Measurements from ENCODE around the gene SLC19A1. TPM values are rescaled to one million over a fixed set of nuclear protein-coding genes. Genes with fewer than 3 reads are reported as not detected.

The SLC19A1 gene
- total and polyA plus RNA-seq, 2 donors (not counting 1 experiment from before 2014, with no cell fraction given) = 1.7 to 2.1 TPM

DNA sequence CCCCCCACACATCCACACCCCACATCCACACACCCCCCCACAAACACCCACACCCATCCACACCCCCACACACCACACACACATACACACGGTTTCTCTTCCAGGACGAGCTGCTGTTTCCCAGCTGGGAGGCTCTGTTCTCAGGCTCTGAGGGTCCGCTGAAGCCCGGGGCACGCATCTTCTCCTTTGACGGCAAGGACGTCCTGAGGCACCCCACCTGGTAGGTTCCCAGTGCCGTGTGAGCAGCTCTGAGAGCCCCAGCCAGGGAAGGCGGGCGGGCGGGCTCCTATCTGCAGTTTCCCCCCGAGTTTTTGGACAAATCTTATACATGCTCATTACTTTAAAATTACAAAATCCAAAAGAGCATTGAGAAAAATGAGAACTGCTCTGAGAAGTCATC is 31.2 kb downstream of the SLC19A1 start:
- Histone ChIP-seq H3K9me3 (ENCODE audit: control insufficient read depth, insufficient read depth, low read depth, low read length) (no peaks in the 10 kb centered on the region), H3K9ac (ENCODE audit: insufficient read depth, low read length) (no peak overlapping the region), H3K36me3 (ENCODE audit: control insufficient read depth, insufficient read depth, low read length) (peaks cover 12% of the 10 kb centered on the region), H3K4me3 (replicated peaks in 1 of 4; ENCODE audit: control extremely low read depth in 1 of 4, insufficient read depth in 1 of 4, low read depth in 3 of 4, low read length in 4 of 4) (no peak overlapping the region), H3K4me1 (ENCODE audit: control insufficient read depth, extremely low read depth, insufficient read depth, low read length) (no peaks in the 10 kb centered on the region), H3K27me3 (ENCODE audit: control insufficient read depth, insufficient read depth, low read length) (no peaks in the 10 kb centered on the region), H2AFZ (ENCODE audit: low read length) (no peak overlapping the region), H3K4me2 (ENCODE audit: extremely low read depth, insufficient read depth, low read length) (no peak overlapping the region), H4K20me1 (ENCODE audit: control insufficient read depth, extremely low read depth, insufficient read depth, low read length) (no peaks in the 10 kb centered on the region), H3K27ac (ENCODE audit: insufficient read depth, low read length) (no peak overlapping the region), H3K79me2 (ENCODE audit: control insufficient read depth, insufficient read depth, low read length) (no peaks in the 10 kb centered on the region)
- no peak for DNase-seq (ENCODE audit: low read depth in 2 of 2)
- no peak for TF ChIP-seq EZH2 (IDR thresholded peaks at IDR 0.05; ENCODE audit: low read length, missing control alignments)
- TF ChIP-seq, protein P1, sequence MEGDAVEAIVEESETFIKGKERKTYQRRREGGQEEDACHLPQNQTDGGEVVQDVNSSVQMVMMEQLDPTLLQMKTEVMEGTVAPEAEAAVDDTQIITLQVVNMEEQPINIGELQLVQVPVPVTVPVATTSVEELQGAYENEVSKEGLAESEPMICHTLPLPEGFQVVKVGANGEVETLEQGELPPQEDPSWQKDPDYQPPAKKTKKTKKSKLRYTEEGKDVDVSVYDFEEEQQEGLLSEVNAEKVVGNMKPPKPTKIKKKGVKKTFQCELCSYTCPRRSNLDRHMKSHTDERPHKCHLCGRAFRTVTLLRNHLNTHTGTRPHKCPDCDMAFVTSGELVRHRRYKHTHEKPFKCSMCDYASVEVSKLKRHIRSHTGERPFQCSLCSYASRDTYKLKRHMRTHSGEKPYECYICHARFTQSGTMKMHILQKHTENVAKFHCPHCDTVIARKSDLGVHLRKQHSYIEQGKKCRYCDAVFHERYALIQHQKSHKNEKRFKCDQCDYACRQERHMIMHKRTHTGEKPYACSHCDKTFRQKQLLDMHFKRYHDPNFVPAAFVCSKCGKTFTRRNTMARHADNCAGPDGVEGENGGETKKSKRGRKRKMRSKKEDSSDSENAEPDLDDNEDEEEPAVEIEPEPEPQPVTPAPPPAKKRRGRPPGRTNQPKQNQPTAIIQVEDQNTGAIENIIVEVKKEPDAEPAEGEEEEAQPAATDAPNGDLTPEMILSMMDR (conservative IDR thresholded peaks at IDR 0.05 in 1 of 2, IDR thresholded peaks at IDR 0.05 in 1 of 2; ENCODE audit: low read depth in 1 of 2, low read length in 2 of 2) = no peak

DNA sequence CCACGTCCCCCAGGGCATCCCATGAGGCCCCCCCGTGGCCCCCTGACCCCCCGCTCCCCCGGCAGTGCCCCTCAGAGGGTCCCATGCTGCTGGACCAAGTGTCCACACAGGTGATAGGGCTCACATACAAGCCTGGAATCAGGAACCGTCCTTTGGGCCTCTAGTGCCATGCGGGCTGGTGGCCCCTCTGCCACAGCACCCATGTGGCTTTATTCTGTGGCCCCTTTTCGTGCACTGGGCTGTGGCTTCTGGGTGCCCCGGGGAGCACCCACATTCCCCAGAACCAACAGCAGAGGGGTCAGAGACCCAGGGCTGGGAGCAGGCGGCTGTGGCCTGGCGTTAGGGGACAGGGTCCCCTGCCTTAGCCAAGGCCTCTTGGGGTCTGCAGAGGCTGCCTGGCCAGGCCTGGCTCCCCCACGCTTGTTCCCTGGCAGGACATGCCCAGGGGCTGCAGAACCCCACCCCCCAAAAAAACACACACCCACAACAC is 31.7 kb downstream of the SLC19A1 start:
- no peaks in the 10 kb centered on the region for H3K4me1 ChIP-seq (ENCODE audit: control insufficient read depth, extremely low read depth, insufficient read depth, low read length)
- no peak overlapping the region for H3K4me3 ChIP-seq (replicated peaks in 1 of 4; ENCODE audit: control extremely low read depth in 1 of 4, insufficient read depth in 1 of 4, low read depth in 3 of 4, low read length in 4 of 4)
- no peaks in the 10 kb centered on the region for H3K27me3 ChIP-seq (ENCODE audit: control insufficient read depth, insufficient read depth, low read length)
- DNase-seq (ENCODE audit: low read depth in 2 of 2) = no peak
- H3K9me3 ChIP-seq (ENCODE audit: control insufficient read depth, insufficient read depth, low read depth, low read length) = no peaks in the 10 kb centered on the region
- no peaks in the 10 kb centered on the region for H4K20me1 ChIP-seq (ENCODE audit: control insufficient read depth, extremely low read depth, insufficient read depth, low read length)
- H3K27ac ChIP-seq (ENCODE audit: insufficient read depth, low read length) = no peak overlapping the region
- H3K36me3 ChIP-seq (ENCODE audit: control insufficient read depth, insufficient read depth, low read length) = peaks cover 12% of the 10 kb centered on the region
- TF ChIP-seq, protein P1 (conservative IDR thresholded peaks at IDR 0.05 in 1 of 2, IDR thresholded peaks at IDR 0.05 in 1 of 2; ENCODE audit: low read depth in 1 of 2, low read length in 2 of 2) = no peak
- no peaks in the 10 kb centered on the region for H3K79me2 ChIP-seq (ENCODE audit: control insufficient read depth, insufficient read depth, low read length)
- no peak overlapping the region for H3K9ac ChIP-seq (ENCODE audit: insufficient read depth, low read length)
- H3K4me2 ChIP-seq (ENCODE audit: extremely low read depth, insufficient read depth, low read length) = no peak overlapping the region
- no peak overlapping the region for H2AFZ ChIP-seq (ENCODE audit: low read length)

GRCh38 chr21:45509566-45510465 is 32.4 kb downstream of the SLC19A1 start:
- TF ChIP-seq EZH2 (IDR thresholded peaks at IDR 0.05; ENCODE audit: low read length, missing control alignments) = no peak
- TF ChIP-seq, protein P1 (conservative IDR thresholded peaks at IDR 0.05 in 1 of 2, IDR thresholded peaks at IDR 0.05 in 1 of 2; ENCODE audit: low read depth in 1 of 2, low read length in 2 of 2) = no peak

More at GRCh38 chr21:45509566-45510465, 32.4 kb downstream of the SLC19A1 start:
- no peak overlapping the region for H3K27ac ChIP-seq (ENCODE audit: insufficient read depth, low read length)
- H3K4me3 ChIP-seq (replicated peaks in 1 of 4; ENCODE audit: control extremely low read depth in 1 of 4, insufficient read depth in 1 of 4, low read depth in 3 of 4, low read length in 4 of 4) = no peak overlapping the region
- no peak for DNase-seq (ENCODE audit: low read depth in 2 of 2)
- H4K20me1 ChIP-seq (ENCODE audit: control insufficient read depth, extremely low read depth, insufficient read depth, low read length) = no peaks in the 10 kb centered on the region
- peaks cover 12% of the 10 kb centered on the region for H3K36me3 ChIP-seq (ENCODE audit: control insufficient read depth, insufficient read depth, low read length)
- no peaks in the 10 kb centered on the region for H3K27me3 ChIP-seq (ENCODE audit: control insufficient read depth, insufficient read depth, low read length)
- no peak overlapping the region for H2AFZ ChIP-seq (ENCODE audit: low read length)
- no peaks in the 10 kb centered on the region for H3K9me3 ChIP-seq (ENCODE audit: control insufficient read depth, insufficient read depth, low read depth, low read length)
- no peak overlapping the region for H3K4me2 ChIP-seq (ENCODE audit: extremely low read depth, insufficient read depth, low read length)
- no peaks in the 10 kb centered on the region for H3K79me2 ChIP-seq (ENCODE audit: control insufficient read depth, insufficient read depth, low read length)
- H3K4me1 ChIP-seq (ENCODE audit: control insufficient read depth, extremely low read depth, insufficient read depth, low read length) = no peaks in the 10 kb centered on the region
- H3K9ac ChIP-seq (ENCODE audit: insufficient read depth, low read length) = no peak overlapping the region
